HepG2 (cell line): ENCODE results near the gene TP53TG5. TPM values are rescaled to one million over a fixed set of nuclear protein-coding genes. Genes with fewer than 3 reads are reported as not detected.

Experiments used
- ARHGAP35 ChIP-seq: sonication (generic); formaldehyde crosslinking; IDR thresholded peaks from 2 replicates; pipeline ENCODE4 v1.9.0; 2022; ENCODE audit warnings: mild to moderate bottlenecking, inconsistent platforms, moderate library complexity, missing genetic modification reagents, borderline replicate concordance
- KAT7 ChIP-seq: IDR thresholded peaks from 2 replicates; pipeline ENCODE4 v1.6.1; 2018; ENCODE audit warnings: borderline replicate concordance, missing compliant biosample characterization
- PHB2 ChIP-seq: fragments of 450-650 bp; IDR thresholded peaks from 2 replicates; pipeline ENCODE4 v1.6.1; 2018; ENCODE audit not compliant: partially characterized antibody
- PRPF4 ChIP-seq: fragments of 200-400 bp; formaldehyde crosslinking; IDR thresholded peaks from 2 replicates; pipeline ENCODE4 v1.6.1; 2016; ENCODE audit warnings: low read length, low read depth; ENCODE audit not compliant: poor library complexity, severe bottlenecking
- REL ChIP-seq: sonication (generic); formaldehyde crosslinking; conservative IDR thresholded peaks from 2 replicates; pipeline ENCODE4 v1.8.0; 2022; ENCODE audit warnings: mild to moderate bottlenecking, missing genetic modification reagents, moderate library complexity
- SKI ChIP-seq: fragments of 450-650 bp; IDR thresholded peaks from one replicate; pipeline ENCODE4 v1.6.1; 2018; ENCODE audit warnings: mild to moderate bottlenecking; ENCODE audit not compliant: partially characterized antibody
- TCF7 ChIP-seq: sonication (generic); IDR thresholded peaks from 2 replicates; pipeline ENCODE4 v1.6.1; 2016; ENCODE audit warnings: antibody characterized with exemption, low read depth
- ZNF432 ChIP-seq: sonication (generic); formaldehyde crosslinking; IDR thresholded peaks from 2 replicates; pipeline ENCODE4 v1.5.0; 2020; ENCODE audit warnings: missing genetic modification reagents, mild to moderate bottlenecking, borderline replicate concordance
- ZNF567 ChIP-seq: sonication (generic); formaldehyde crosslinking; IDR thresholded peaks from 2 replicates; pipeline ENCODE4 v1.8.1; 2023; ENCODE audit warnings: mild to moderate bottlenecking, missing genetic modification reagents, borderline replicate concordance
- ZNF678 ChIP-seq: sonication (generic); formaldehyde crosslinking; IDR thresholded peaks from 2 replicates; pipeline ENCODE4 v1.4.0; 2020; ENCODE audit warnings: mild to moderate bottlenecking, missing genetic modification reagents
- ZNF687 ChIP-seq: sonication (generic); formaldehyde crosslinking; IDR thresholded peaks from 2 replicates; pipeline ENCODE4 v1.5.1; 2020; ENCODE audit warnings: mild to moderate bottlenecking, missing genetic modification reagents, moderate library complexity
- ZNF691 ChIP-seq: sonication (generic); formaldehyde crosslinking; IDR thresholded peaks from 2 replicates; pipeline ENCODE4 v1.4.0; 2020; ENCODE audit warnings: missing genetic modification reagents, low read depth, mild to moderate bottlenecking, borderline replicate concordance
- ZNF768 ChIP-seq: sonication (generic); formaldehyde crosslinking; IDR thresholded peaks from 2 replicates; pipeline ENCODE4 v1.4.0; 2020; ENCODE audit warnings: missing genetic modification reagents
- polyA plus RNA-seq, 8 experiments: library from polyadenylated mRNA; depleted of rRNA in 3 of 8; stranded (reverse) in 7 of 8; unstranded in 1 of 8; fragments of >200 nt; fragmentation: Illumina TruSeq in 4 of 8; extraction: Trizol in 4 of 8; gene quantifications; 2 replicates each; pipeline versions ENCODE4 v1.2.1 to v1.2.3, GENCODE V29; 2011 to 2016; ENCODE audit warnings: low read depth in 4 of 8, missing spikeins in 1 of 8, mixed read lengths in 1 of 8; ENCODE audit not compliant: insufficient read depth in 1 of 8
- total RNA-seq, 5 experiments: library from RNA; depleted of rRNA; stranded (reverse); fragments of >200 nt; fragmentation: Illumina TruSeq; extraction: Trizol; gene quantifications; 2 replicates each; pipeline ENCODE4 v1.2.3, GENCODE V29; 2016; ENCODE audit warnings: low read depth in 1 of 5
- TF ChIP-seq, protein P1 (sequence below): sonication (generic); formaldehyde crosslinking; IDR thresholded peaks from 2 replicates; pipeline ENCODE4 v1.4.0; 2020; ENCODE audit warnings: missing genetic modification reagents, borderline replicate concordance
- TF ChIP-seq, protein P2 (sequence below): sonication (generic); formaldehyde crosslinking; IDR thresholded peaks from 2 replicates; pipeline ENCODE4 v1.4.0; 2020; ENCODE audit warnings: missing genetic modification reagents, borderline replicate concordance

TP53TG5 gene
- total and polyA plus RNA-seq, 2 of the 13 experiments (the other 11 are each of a cell fraction or from before 2014, with no cell fraction given) = 0.11 TPM; not detected in 1

GRCh38 chr20:45337367-45338120, 40.6 kb downstream of the TP53TG5 start (continued):
- TF ChIP-seq REL (CRISPR knock-in tag) (no peak), ZNF691 (CRISPR knock-in tag) (0 out of 2 replicates have a peak, but pooled peaks have one; percentile 31), ZNF678 (CRISPR knock-in tag) (0 out of 2 replicates have a peak, but pooled peaks have one; percentile 16), ZNF432 (CRISPR knock-in tag) (no peak), KAT7 (CRISPR knock-in tag) (0 out of 2 replicates have a peak, but pooled peaks have one; percentile 34), ZNF687 (CRISPR knock-in tag) (peak; percentile 86), PRPF4 (no peak), PHB2 (no peak), SKI (no peak), ARHGAP35 (CRISPR knock-in tag) (0 out of 2 replicates have a peak, but pooled peaks have one; percentile 59), ZNF567 (CRISPR knock-in tag) (0 out of 2 replicates have a peak, but pooled peaks have one; percentile 13), TCF7 (no peak), ZNF768 (CRISPR knock-in tag) (peak; percentile 56)
- TF ChIP-seq, protein P1, sequence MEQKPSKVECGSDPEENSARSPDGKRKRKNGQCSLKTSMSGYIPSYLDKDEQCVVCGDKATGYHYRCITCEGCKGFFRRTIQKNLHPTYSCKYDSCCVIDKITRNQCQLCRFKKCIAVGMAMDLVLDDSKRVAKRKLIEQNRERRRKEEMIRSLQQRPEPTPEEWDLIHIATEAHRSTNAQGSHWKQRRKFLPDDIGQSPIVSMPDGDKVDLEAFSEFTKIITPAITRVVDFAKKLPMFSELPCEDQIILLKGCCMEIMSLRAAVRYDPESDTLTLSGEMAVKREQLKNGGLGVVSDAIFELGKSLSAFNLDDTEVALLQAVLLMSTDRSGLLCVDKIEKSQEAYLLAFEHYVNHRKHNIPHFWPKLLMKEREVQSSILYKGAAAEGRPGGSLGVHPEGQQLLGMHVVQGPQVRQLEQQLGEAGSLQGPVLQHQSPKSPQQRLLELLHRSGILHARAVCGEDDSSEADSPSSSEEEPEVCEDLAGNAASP = no peak; the same call in 1 of the 2 replicates
- TF ChIP-seq, protein P2, sequence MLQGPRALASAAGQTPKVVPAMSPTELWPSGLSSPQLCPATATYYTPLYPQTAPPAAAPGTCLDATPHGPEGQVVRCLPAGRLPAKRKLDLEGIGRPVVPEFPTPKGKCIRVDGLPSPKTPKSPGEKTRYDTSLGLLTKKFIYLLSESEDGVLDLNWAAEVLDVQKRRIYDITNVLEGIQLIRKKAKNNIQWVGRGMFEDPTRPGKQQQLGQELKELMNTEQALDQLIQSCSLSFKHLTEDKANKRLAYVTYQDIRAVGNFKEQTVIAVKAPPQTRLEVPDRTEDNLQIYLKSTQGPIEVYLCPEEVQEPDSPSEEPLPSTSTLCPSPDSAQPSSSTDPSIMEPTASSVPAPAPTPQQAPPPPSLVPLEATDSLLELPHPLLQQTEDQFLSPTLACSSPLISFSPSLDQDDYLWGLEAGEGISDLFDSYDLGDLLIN (CRISPR knock-in tag) = no peak
